Measurements from ENCODE around the gene SFT2D1. TPM values are rescaled to one million over a fixed set of nuclear protein-coding genes. Genes with fewer than 3 reads are reported as not detected.

Gene SFT2D1
- total RNA-seq, 1 experiment from 2014 or later: 39.5 TPM

- intact Hi-C loops (cut with micrococcal nuclease): no loop called here
- Mint-ChIP-seq H3K9me3 (ENCODE audit: unreplicated experiment) (no peaks in the 10 kb centered on the region), H3K27me3 (ENCODE audit: insufficient read depth, unreplicated experiment) (no peaks in the 10 kb centered on the region), H3K27ac (ENCODE audit: low read depth, unreplicated experiment) (no peak overlapping the region), H3K36me3 (ENCODE audit: insufficient read depth, unreplicated experiment) (no peaks in the 10 kb centered on the region), H3K4me3 (ENCODE audit: unreplicated experiment) (no peak overlapping the region), H3K4me1 (ENCODE audit: insufficient read depth, unreplicated experiment) (peaks cover 13% of the 10 kb centered on the region)
- no TSS peak for BruUV-seq (replicated peaks)
- CTCF ChIA-PET: no interaction called here
- POLR2A ChIA-PET: no interaction called here
- no peak for DNase-seq (ENCODE audit: unreplicated experiment)
- no peak for TF ChIP-seq CTCF (IDR thresholded peaks at IDR 0.05; ENCODE audit: unreplicated experiment)
Observed at GRCh38 chr6:166338854-166339253, 3.5 kb downstream of the SFT2D1 start.

GRCh38 chr6:166336847-166337246 is 5.5 kb downstream of the SFT2D1 start:
- TF ChIP-seq CTCF (IDR thresholded peaks at IDR 0.05; ENCODE audit: unreplicated experiment): no peak
- H3K36me3 Mint-ChIP-seq (ENCODE audit: insufficient read depth, unreplicated experiment): peaks cover 12% of the 10 kb centered on the region
- H3K27me3 Mint-ChIP-seq (ENCODE audit: insufficient read depth, unreplicated experiment): no peaks in the 10 kb centered on the region
- H3K27ac Mint-ChIP-seq (ENCODE audit: low read depth, unreplicated experiment): peak overlapping the region; percentile 47
- intact Hi-C loops (cut with micrococcal nuclease): no loop called here
- H3K4me1 Mint-ChIP-seq (ENCODE audit: insufficient read depth, unreplicated experiment): peaks cover 20% of the 10 kb centered on the region
- no peak for DNase-seq (ENCODE audit: unreplicated experiment)
- no peak overlapping the region for H3K4me3 Mint-ChIP-seq (ENCODE audit: unreplicated experiment)
- ChIA-PET POLR2A (interaction anchor here (0.8 kb wide), 1 partner anchor 24 kb away, joined by 3 read pairs; no protein-coding TSS in a partner anchor), CTCF (interaction anchor here (0.9 kb wide), 1 partner anchor 17 kb away, joined by 4 read pairs; no protein-coding TSS in a partner anchor)
- no peaks in the 10 kb centered on the region for H3K9me3 Mint-ChIP-seq (ENCODE audit: unreplicated experiment)
- no TSS peak for BruUV-seq (replicated peaks)

GRCh38 chr6:166335378-166336302 is 6.7 kb downstream of the SFT2D1 start:
- POLR2A ChIA-PET: no interaction called here

More at GRCh38 chr6:166335378-166336302, 6.7 kb downstream of the SFT2D1 start:
- H3K27me3 Mint-ChIP-seq (ENCODE audit: insufficient read depth, unreplicated experiment): no peaks in the 10 kb centered on the region
- TF ChIP-seq CTCF (IDR thresholded peaks at IDR 0.05; ENCODE audit: unreplicated experiment): no peak
- no TSS peak for BruUV-seq (replicated peaks)
- peaks cover 20% of the 10 kb centered on the region for H3K4me1 Mint-ChIP-seq (ENCODE audit: insufficient read depth, unreplicated experiment)
- no peak for DNase-seq (ENCODE audit: unreplicated experiment)
- intact Hi-C loops (cut with micrococcal nuclease): no loop called here
- H3K36me3 Mint-ChIP-seq (ENCODE audit: insufficient read depth, unreplicated experiment): peaks cover 12% of the 10 kb centered on the region
- no peaks in the 10 kb centered on the region for H3K9me3 Mint-ChIP-seq (ENCODE audit: unreplicated experiment)
- CTCF ChIA-PET: interaction anchor here (0.6 to 1.1 kb wide), 6 partner anchors 16 to 898 kb away, joined by 3 to 4 read pairs (median 4); no protein-coding TSS in a partner anchor
- no peak overlapping the region for H3K27ac Mint-ChIP-seq (ENCODE audit: low read depth, unreplicated experiment)
- H3K4me3 Mint-ChIP-seq (ENCODE audit: unreplicated experiment): no peak overlapping the region
